Uterus (tissue), 4 donors: ENCODE measurements around the gene KRT12. TPM values are rescaled to one million over a fixed set of nuclear protein-coding genes. Genes with fewer than 3 reads are reported as not detected.
A peak's percentile ranks its signal among the peaks of the same experiment; 100 is the strongest.
"Not testable (repeated sequence)": the region's sequence is repeated elsewhere in the genome, so short reads cannot be mapped to it uniquely, and the experiment has no call there.

Experiments used
- DNase-seq, 2 donors: peaks; one replicate each; pipeline ENCODE4 v3.0.0-alpha.2; 2019 to 2020
- H3K27ac ChIP-seq, 2 donors: fragments of 200-600 bp; sonication (generic); 1 replicate in 1 of 2; 2 replicates in 1 of 2; pipeline ENCODE4 v1.5.1; 2016 to 2018
- H3K27me3 ChIP-seq, 2 donors: fragments of 200-600 bp; sonication (generic); one replicate each; pipeline ENCODE4 v1.5.1; 2018 to 2019; ENCODE audit warnings: control low read depth in 1 of 2
- H3K36me3 ChIP-seq, 2 donors: fragments of 200-600 bp; sonication (generic); one replicate each; pipeline ENCODE4 v1.5.1; 2019; ENCODE audit warnings: control low read depth in 1 of 2
- H3K4me1 ChIP-seq, 2 donors: fragments of 200-600 bp; sonication (generic); one replicate each; pipeline ENCODE4 v1.5.1; 2018 to 2019; ENCODE audit warnings: control low read depth in 1 of 2
- H3K4me3 ChIP-seq, 2 donors: fragments of 200-600 bp; sonication (generic); 1 replicate in 1 of 2; 2 replicates in 1 of 2; pipeline ENCODE4 v1.5.1; 2018 to 2019; ENCODE audit warnings: mild to moderate bottlenecking in 1 of 2
- H3K9me3 ChIP-seq, 2 donors: fragments of 200-600 bp; sonication (generic); one replicate each; pipeline ENCODE4 v1.5.1; 2019; ENCODE audit warnings: control low read depth in 1 of 2
- CTCF ChIP-seq, 4 experiments: fragments of 200-600 bp in 2 of 4; fragments of 450-650 bp in 2 of 4; sonication (generic) in 2 of 4; IDR thresholded peaks; one replicate each; pipeline ENCODE4 v1.5.1; 2016 to 2019; ENCODE audit warnings: antibody characterized with exemption in 4 of 4, mild to moderate bottlenecking in 2 of 4, moderate library complexity in 1 of 4
- POLR2A ChIP-seq, 2 donors: fragments of 450-650 bp; IDR thresholded peaks; one replicate each; pipeline ENCODE4 v1.6.1; 2016; ENCODE audit warnings: antibody characterized with exemption in 2 of 2, mild to moderate bottlenecking in 1 of 2, moderate library complexity in 1 of 2
- intact Hi-C: fragments of 100-400 bp; cut with DNase I; formaldehyde crosslinking; loops from one replicate; pipeline ENCODE4 v1.15.1; 2023; ENCODE audit warnings: low total_unique reads
- total RNA-seq, 4 donors: library from RNA; depleted of rRNA in 3 of 4; stranded (reverse); fragments of >200 nt in 3 of 4; gene quantifications; one replicate each; pipeline versions ENCODE4 v1.1.0 to v1.2.4, GENCODE V29; 2014 to 2023
- donor health status: DM: yes; HTN: yes; CAD: no.

KRT12 gene
- total RNA-seq, 4 donors from 2014 or later = not detected

- Histone ChIP-seq H3K36me3 (no peaks in the 10 kb centered on the region), H3K9me3 (no peaks in the 10 kb centered on the region), H3K4me3 (no peak overlapping the region), H3K27me3 (no peaks in the 10 kb centered on the region), H3K27ac (no peak overlapping the region), H3K4me1 (no peaks in the 10 kb centered on the region)
- no peak for TF ChIP-seq POLR2A (IDR thresholded peaks at IDR 0.05)
- TF ChIP-seq CTCF (IDR thresholded peaks at IDR 0.05) = no peak
- DNase-seq = no peak
- intact Hi-C loops = no loop called here
Observed at GRCh38 chr17:40862985-40863733, 3.9 kb downstream of the KRT12 start.

- Histone ChIP-seq H3K4me3 (no peak overlapping the region), H3K9me3 (no peaks in the 10 kb centered on the region), H3K27ac (no peak overlapping the region), H3K27me3 (no peaks in the 10 kb centered on the region), H3K4me1 (peaks cover 0 to 8% of the 10 kb centered on the region in 2 donors), H3K36me3 (no peaks in the 10 kb centered on the region)
- intact Hi-C loops = loop anchor here (10.0 kb wide), 1 partner anchor 785 kb away; no protein-coding TSS in a partner anchor
- TF ChIP-seq CTCF (IDR thresholded peaks at IDR 0.05) = no peak
- no peak for TF ChIP-seq POLR2A (IDR thresholded peaks at IDR 0.05)
- DNase-seq = no peak
Observed at GRCh38 chr17:40859536-40859935, 7.5 kb downstream of the KRT12 start.

- H3K4me1 ChIP-seq, H3K27me3 ChIP-seq, DNase-seq, H3K9me3 ChIP-seq, H3K36me3 ChIP-seq, H3K4me3 ChIP-seq: not testable (repeated sequence)
- intact Hi-C loops = loop anchor here (10.0 kb wide), 1 partner anchor 786 kb away; no protein-coding TSS in a partner anchor
- peak overlapping the region in 1 of 2 donors; percentile 58 for H3K27ac ChIP-seq
Observed at GRCh38 chr17:40858667-40859066, 8.4 kb downstream of the KRT12 start.

GRCh38 chr17:40857535-40857934, 9.5 kb downstream of the KRT12 start:
- TF ChIP-seq POLR2A (IDR thresholded peaks at IDR 0.05) = no peak
- Histone ChIP-seq H3K4me3 (no peak overlapping the region), H3K4me1 (peaks cover 0 to 9% of the 10 kb centered on the region in 2 donors), H3K27me3 (no peaks in the 10 kb centered on the region), H3K9me3 (no peaks in the 10 kb centered on the region), H3K36me3 (no peaks in the 10 kb centered on the region), H3K27ac (peak overlapping the region; percentile 1 to 58)
- no peak for DNase-seq
- intact Hi-C loops = loop anchor here (10.0 kb wide), 1 partner anchor 787 kb away; no protein-coding TSS in a partner anchor

- Histone ChIP-seq H3K27ac (peak overlapping the region; percentile 18 to 66), H3K36me3 (no peaks in the 10 kb centered on the region), H3K27me3 (no peaks in the 10 kb centered on the region), H3K4me3 (no peak overlapping the region), H3K9me3 (no peaks in the 10 kb centered on the region), H3K4me1 (peaks cover 0 to 9% of the 10 kb centered on the region in 2 donors)
- intact Hi-C loops = loop anchor here (10.0 kb wide), 1 partner anchor 791 kb away; no protein-coding TSS in a partner anchor
- DNase-seq = no peak
- TF ChIP-seq CTCF (IDR thresholded peaks at IDR 0.05) = no peak
- no peak for TF ChIP-seq POLR2A (IDR thresholded peaks at IDR 0.05)
Observed at GRCh38 chr17:40854175-40854814, 12.7 kb downstream of the KRT12 start.

- H3K27ac ChIP-seq = no peak overlapping the region
- no peaks in the 10 kb centered on the region for H3K36me3 ChIP-seq
- intact Hi-C loops = loop anchor here (10.0 kb wide), 1 partner anchor 792 kb away; no protein-coding TSS in a partner anchor
- no peaks in the 10 kb centered on the region for H3K9me3 ChIP-seq
- H3K27me3 ChIP-seq = no peaks in the 10 kb centered on the region
- DNase-seq = no peak
- TF ChIP-seq CTCF (IDR thresholded peaks at IDR 0.05) = no peak
- TF ChIP-seq POLR2A (IDR thresholded peaks at IDR 0.05) = no peak
- H3K4me3 ChIP-seq = no peak overlapping the region
- H3K4me1 ChIP-seq = peaks cover 0 to 7% of the 10 kb centered on the region in 2 donors
Observed at GRCh38 chr17:40852364-40852763, 14.7 kb downstream of the KRT12 start.
